COLO668 (cell line): ENCODE results near the gene MSI2.

Experiments
- DNase-seq: peaks from one replicate; lab custom pipeline; 2025; ENCODE audit not compliant: unreplicated experiment; lab: John Stamatoyannopoulos, UW

MSI2 gene

DNA sequence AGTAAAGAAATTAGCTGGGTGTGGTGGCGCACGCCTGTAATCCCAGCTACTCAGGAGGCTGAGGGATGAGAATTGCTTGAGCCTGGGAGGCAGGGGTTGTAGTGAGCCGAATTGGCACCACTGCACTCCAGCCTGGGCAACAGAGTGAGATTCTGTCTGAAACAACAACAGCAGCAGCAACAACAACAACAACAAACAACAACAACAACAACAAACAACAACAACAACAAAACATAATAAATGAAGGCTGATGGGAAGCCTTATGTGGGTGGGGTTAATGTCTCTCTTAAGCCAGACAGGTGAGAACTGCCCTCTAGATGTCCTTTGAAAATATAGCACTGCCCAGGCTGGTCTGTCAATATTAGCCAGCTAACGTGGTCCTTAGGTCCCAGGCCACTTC, 107.3 kb downstream of the MSI2 start:
- DNase-seq = no peak

DNA sequence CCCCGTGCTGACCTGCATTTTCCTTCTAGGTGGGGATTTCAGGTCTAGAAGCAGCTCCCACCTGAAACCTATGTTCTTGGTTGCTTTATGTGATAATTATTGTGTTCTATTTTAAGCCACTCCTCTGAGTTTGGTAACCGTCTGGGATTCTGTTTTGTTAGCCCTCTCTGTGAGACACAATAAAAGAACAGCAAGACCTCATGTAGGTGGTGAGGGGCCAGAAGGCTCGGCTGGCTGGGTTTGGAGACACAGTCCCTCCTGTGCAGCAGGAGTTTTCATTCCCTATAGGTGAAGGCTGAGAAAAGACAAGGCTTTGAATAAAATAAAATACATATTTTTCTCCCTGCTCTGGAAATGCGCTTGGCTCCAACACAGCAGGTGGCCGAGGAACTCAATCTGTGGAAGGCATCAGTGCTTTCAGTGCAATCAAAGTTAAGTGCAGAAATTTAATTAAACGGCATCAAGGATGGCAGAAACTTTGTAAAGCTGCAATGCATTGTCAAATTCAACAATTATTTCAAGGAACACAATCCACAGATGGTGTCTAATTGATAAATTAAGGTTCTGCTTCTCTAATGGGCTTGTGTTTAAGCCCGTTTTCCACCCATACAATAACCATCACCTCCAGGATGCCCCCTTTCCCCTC, 107.8 kb downstream of the MSI2 start:
- DNase-seq = no peak

DNA sequence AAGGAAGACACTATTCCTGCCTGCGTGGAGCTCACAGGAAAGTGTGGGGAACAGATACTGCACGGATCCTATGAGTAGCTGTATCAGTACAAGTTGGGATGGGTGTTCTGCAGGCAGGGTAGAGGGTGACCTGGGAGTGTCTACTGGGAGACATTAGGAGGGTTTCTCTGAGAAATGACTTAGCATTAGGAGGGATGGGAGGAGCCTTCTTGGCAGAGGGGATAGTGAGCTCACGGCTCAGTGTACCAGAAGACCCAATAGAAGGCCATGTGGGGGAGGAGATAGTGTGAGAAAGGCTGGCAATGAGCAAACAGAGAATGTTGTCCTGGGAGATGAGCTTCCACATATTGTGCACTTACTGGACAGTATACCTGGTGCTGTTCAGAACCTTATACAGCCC, 109.1 kb downstream of the MSI2 start:
- DNase-seq = no peak

DNA sequence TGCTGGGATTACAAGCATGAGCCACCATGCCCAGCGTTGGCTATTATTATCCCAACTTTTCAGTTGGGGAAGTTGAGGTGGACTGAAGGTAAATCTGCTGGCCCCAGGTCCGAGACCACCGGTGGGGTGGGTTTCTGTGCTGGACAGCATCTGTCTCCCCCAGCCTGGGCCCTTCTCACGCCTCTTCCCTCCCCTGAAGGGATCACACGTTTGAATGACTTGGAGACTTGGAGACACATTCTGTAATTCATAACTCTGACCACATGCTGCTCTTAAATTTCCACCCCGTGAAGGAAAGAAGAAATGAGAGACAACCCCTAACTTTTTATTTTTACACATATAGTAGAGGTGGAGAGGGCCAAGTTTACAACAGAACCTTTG, 109.8 kb downstream of the MSI2 start:
- no peak for DNase-seq

- no peak for DNase-seq
These were observed 110.4 kb downstream of the MSI2 start for GRCh38 chr17:57366558-57367351.

DNA sequence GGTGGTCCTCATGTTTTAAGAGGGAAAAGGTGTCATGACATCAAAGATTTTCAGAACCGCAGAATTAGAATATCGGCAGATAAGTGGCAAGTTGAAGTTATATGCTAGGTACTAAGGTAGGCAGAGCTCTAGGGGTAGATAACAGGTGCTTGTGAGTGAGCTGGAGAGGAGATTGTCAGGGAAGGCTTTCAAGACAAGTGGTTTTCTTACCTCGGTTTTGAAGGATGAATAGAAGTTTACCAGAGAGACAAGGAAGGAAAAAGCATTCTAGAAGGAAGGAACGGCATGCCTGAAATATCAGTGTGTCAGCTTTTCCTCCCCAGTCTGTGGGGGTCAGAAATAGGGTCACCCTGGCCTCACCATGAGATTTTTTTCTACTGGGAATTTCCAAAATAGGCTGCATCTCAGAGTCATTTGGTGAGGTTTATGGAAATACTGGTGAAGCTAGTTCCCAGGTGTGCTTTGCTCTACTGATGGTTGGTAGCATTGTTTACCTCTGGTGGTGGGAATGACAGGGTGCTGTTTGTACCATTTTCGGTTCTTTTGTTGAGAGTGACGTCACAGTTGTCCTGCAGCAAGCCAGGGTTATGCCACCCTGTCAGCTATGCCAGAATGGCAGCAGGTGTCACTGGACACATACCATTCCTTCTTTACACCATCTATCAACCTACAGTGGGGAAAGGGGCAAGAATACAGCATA, 112.5 kb downstream of the MSI2 start:
- DNase-seq = no peak

GRCh38 chr17:57369509-57369945, 113.2 kb downstream of the MSI2 start:
- DNase-seq = no peak

DNA sequence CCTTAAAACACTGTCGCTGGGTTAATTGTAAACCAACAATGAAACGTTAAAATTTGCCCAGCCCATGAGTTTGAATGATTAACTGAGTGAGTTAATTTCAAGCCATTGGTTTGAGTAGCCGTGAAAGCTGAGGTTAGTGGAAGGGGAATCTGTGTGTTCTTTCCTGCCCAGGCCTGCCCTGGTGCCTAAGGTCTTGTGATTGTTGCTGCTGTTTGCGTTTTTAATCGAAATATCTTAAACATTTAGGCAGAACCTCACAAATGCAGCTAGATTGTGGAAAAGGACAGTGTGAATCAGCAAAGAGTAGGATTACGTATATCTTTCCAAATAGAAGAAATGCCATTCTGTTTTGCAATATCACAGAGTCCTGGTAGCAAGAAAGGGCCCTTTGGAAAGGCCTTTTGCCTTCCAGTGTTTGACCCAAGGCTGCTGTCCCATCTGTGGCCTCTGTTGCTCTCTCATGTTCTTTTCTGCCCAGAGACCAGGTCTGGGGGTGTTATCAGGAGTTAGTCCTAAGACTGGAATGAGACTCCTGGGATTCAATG, 113.8 kb downstream of the MSI2 start:
- no peak for DNase-seq

DNA sequence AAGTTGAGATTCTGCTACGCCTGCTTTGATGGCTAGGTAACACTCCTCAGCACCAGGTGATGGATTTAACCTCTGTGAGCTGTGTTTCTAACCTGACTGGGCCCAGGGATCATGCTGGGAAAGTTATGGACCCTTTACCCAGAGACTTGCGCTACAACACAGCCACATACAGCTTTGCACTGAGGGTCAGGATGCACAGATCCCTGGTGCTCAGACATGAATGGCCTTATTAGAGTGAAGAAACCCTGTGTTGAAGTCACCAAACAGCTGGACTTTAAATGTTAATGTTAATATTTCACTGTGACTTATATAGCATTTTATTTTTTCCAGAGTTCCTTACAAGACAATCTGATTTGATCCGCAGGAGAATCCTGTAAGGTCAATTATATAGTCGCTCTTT, 114.3 kb downstream of the MSI2 start:
- no peak for DNase-seq

GRCh38 chr17:57372156-57372555, 115.8 kb downstream of the MSI2 start:
- no peak for DNase-seq

GRCh38 chr17:57373048-57373447, 116.7 kb downstream of the MSI2 start:
- DNase-seq = no peak

GRCh38 chr17:57373756-57374155, 117.4 kb downstream of the MSI2 start:
- no peak for DNase-seq

- no peak for DNase-seq
These were observed 118.9 kb downstream of the MSI2 start for GRCh38 chr17:57375040-57375769.

- DNase-seq = no peak
These were observed 119.5 kb downstream of the MSI2 start for GRCh38 chr17:57375770-57376225.

- no peak for DNase-seq
These were observed 120.8 kb downstream of the MSI2 start for GRCh38 chr17:57377094-57377493.

- no peak for DNase-seq
These were observed 123.0 kb downstream of the MSI2 start for GRCh38 chr17:57379237-57379894.

- no peak for DNase-seq
These were observed 123.6 kb downstream of the MSI2 start for GRCh38 chr17:57379895-57380434.

DNA sequence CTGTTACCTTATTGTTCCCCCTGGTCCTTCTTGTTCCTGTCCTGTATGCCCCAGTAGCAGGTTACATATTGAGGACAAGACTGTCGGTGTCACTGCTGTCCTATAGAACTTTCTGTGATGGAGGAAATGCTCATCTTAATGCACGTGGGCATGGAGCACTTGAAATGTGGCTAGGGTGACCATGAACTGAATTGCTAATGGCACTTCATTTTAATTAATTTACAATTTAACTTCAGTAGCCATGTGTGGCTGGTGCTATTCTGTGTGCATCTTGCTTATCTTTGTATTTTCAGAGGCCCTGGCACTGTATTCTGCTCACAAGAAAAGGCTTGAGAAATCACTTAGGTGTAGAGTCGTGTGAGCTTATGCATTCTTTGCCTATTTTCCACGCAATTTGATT, 125.2 kb downstream of the MSI2 start:
- DNase-seq = no peak

DNA sequence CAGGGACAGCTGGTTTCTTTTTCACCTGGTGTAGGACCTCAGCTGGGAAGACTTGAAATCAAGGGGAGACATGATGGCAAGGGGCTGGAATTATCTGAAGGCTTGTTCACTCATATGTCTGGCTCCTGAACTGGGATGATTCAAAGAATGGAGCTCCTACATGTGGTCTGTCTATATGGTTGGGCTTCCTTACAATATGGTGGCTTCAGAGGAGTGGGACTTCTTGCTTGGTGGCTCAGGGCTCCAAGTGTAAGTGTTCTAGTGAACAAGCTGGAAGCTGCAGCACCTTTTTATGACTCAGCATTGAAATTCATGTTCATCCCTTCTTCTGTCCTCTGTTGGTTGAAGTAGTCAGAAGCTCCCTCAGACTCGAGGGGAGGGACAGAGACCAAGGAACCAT, 127.9 kb downstream of the MSI2 start:
- no peak for DNase-seq

- DNase-seq = no peak
These were observed 129.7 kb downstream of the MSI2 start for GRCh38 chr17:57385975-57386374.
